CD4-positive, alpha-beta memory T cell (primary cell): ENCODE measurements around the gene IRF4. TPM values are rescaled to one million over a fixed set of nuclear protein-coding genes. Genes with fewer than 3 reads are reported as not detected.

Experiments
- CTCF ChIA-PET: fragments of 350-600 bp; sonication (Branson Sonifier 250); formaldehyde crosslinking; loops from one replicate; lab custom pipeline; 2021; ENCODE audit warnings: inconsistent platforms; ENCODE audit not compliant: partially characterized antibody; lab: Charles Lee
- POLR2A ChIA-PET: fragments of 350-600 bp; sonication (Branson Sonifier 250); formaldehyde crosslinking; loops from one replicate; lab custom pipeline; 2021; ENCODE audit not compliant: partially characterized antibody; lab: Charles Lee
- DNase-seq, 5 donors: peaks; one replicate each; pipeline versions ENCODE4 v3.0.0 to v3.0.0-alpha.2; 2020 to 2022; ENCODE audit warnings: mixed read lengths in 1 of 5
- H3K27ac ChIP-seq: one replicate; pipeline ENCODE4 v1.7.0; 2013; ENCODE audit warnings: low read depth, low read length
- H3K27me3 ChIP-seq: 2 replicates; pipeline ENCODE4 v1.7.0; 2013; ENCODE audit warnings: mild to moderate bottlenecking, low read length, moderate library complexity; ENCODE audit not compliant: insufficient read depth
- H3K36me3 ChIP-seq: 2 replicates; pipeline ENCODE4 v1.7.0; 2013; ENCODE audit warnings: mild to moderate bottlenecking, low read length, moderate library complexity; ENCODE audit not compliant: insufficient read depth
- H3K4me1 ChIP-seq: 2 replicates; pipeline ENCODE4 v1.7.0; 2013; ENCODE audit warnings: mild to moderate bottlenecking, low read length, moderate library complexity; ENCODE audit not compliant: insufficient read depth
- H3K4me3 ChIP-seq, 2 donors: one replicate each; pipeline ENCODE4 v1.7.0; 2013; ENCODE audit warnings: low read length in 2 of 2, mild to moderate bottlenecking in 1 of 2
- H3K9me3 ChIP-seq, 2 donors: one replicate each; pipeline ENCODE4 v1.7.0; 2013; ENCODE audit warnings: low read length in 2 of 2, control low read depth in 1 of 2; ENCODE audit not compliant: control insufficient read depth in 1 of 2
- H3K27ac Mint-ChIP-seq, 7 donors: one replicate each; pipeline ENCODE4 v1.8.0; 2020 to 2021; ENCODE audit warnings: mixed read lengths in 7 of 7, mild to moderate bottlenecking in 6 of 7, inconsistent platforms in 3 of 7, moderate library complexity in 3 of 7
- H3K27me3 Mint-ChIP-seq, 2 donors: one replicate each; pipeline ENCODE4 v1.8.0; 2020 to 2021; ENCODE audit warnings: mixed read lengths in 2 of 2
- H3K36me3 Mint-ChIP-seq, 2 donors: one replicate each; pipeline ENCODE4 v1.8.0; 2020 to 2021; ENCODE audit warnings: mixed read lengths in 2 of 2, inconsistent platforms in 1 of 2, mild to moderate bottlenecking in 1 of 2
- H3K4me1 Mint-ChIP-seq, 4 donors: one replicate each; pipeline ENCODE4 v1.8.0; 2020 to 2021; ENCODE audit warnings: mixed read lengths in 4 of 4, mild to moderate bottlenecking in 1 of 4
- H3K4me3 Mint-ChIP-seq, 8 donors: one replicate each; pipeline ENCODE4 v1.8.0; 2020 to 2021; ENCODE audit warnings: mixed read lengths in 8 of 8, mild to moderate bottlenecking in 7 of 8, moderate library complexity in 6 of 8, inconsistent platforms in 3 of 8
- H3K9me3 Mint-ChIP-seq, 8 donors: one replicate each; pipeline ENCODE4 v1.8.0; 2020 to 2021; ENCODE audit warnings: mixed read lengths in 8 of 8, mild to moderate bottlenecking in 5 of 8, inconsistent platforms in 3 of 8, moderate library complexity in 1 of 8
- intact Hi-C: fragments of 100-400 bp; cut with micrococcal nuclease; formaldehyde crosslinking; loops from one replicate; pipeline ENCODE4 v1.15.1; 2023
- polyA plus RNA-seq, 2 donors: library from polyadenylated mRNA; unstranded; fragments of 300-500 nt; fragmentation: Illumina TruSeq; gene quantifications; one replicate each; pipeline ENCODE4 v1.2.3, GENCODE V29; 2021
- total RNA-seq, 2 experiments: library from RNA; stranded (reverse); gene quantifications; one replicate each; pipeline ENCODE4 v1.2.3, GENCODE V29; 2021

Gene IRF4
- total and polyA plus RNA-seq, 4 experiments from 2014 or later: 2.7 to 8.6 (median 7.1) TPM

DNA sequence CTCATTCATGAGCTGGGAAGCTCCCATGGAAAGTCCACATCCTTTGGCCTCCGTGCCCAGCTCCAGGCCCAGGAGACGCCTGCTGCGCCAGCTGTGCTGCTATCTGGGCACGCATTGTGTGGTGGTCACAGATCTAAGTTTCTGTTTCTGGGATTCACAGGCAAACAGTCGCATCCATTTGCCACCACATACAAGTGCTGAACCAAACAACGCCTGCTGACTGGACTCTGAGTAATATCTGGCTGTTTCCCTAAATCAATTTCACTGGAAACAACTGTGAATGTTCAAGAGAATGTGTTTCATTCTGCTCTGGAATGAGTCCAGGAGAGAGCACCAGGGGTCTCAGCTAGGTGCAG lies 45.5 kb downstream of the IRF4 start:
- ChIA-PET CTCF (no interaction called here), POLR2A (no interaction called here)
- Histone ChIP-seq H3K27ac (no peak overlapping the region), H3K9me3 (no peaks in the 10 kb centered on the region), H3K36me3 (no peaks in the 10 kb centered on the region), H3K4me3 (no peak overlapping the region), H3K27me3 (no peaks in the 10 kb centered on the region), H3K4me1 (peaks cover 4% of the 10 kb centered on the region)
- H3K27ac Mint-ChIP-seq: no peak overlapping the region
- DNase-seq: no peak
- peaks cover 6 to 18% (median 13%) of the 10 kb centered on the region in 4 donors for H3K4me1 Mint-ChIP-seq
- H3K36me3 Mint-ChIP-seq: no peaks in the 10 kb centered on the region
- no peaks in the 10 kb centered on the region for H3K27me3 Mint-ChIP-seq
- no peak overlapping the region for H3K4me3 Mint-ChIP-seq
- intact Hi-C loops: no loop called here
- no peaks in the 10 kb centered on the region for H3K9me3 Mint-ChIP-seq

DNA sequence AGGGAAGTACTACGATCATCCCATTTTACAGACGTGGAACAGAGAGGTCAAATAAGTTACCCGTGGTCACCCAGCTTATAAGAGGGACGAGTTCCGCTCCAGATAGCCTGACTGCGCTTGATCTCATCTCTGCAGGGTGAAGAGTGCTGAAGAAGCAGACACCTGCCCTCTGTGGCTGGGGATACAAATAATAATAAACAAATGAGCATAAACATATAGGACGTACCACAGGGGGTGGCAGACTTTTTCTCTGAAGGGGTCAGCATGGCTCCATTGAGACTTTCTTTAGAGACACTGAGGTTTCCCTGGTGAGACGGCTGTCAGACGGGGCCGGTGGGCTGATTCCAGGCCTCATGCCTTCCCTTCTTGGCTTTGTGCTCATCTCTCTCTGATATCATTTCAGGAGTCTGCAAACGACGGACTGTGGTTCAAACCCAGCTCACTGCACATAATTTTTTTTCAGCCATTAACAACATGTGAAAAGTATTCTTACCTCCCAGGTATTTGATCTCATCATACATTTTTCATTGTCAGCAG lies 47.1 kb downstream of the IRF4 start:
- H3K4me1 ChIP-seq: peaks cover under 1% of the 10 kb centered on the region
- Mint-ChIP-seq H3K36me3 (no peaks in the 10 kb centered on the region), H3K9me3 (no peaks in the 10 kb centered on the region), H3K4me3 (no peak overlapping the region), H3K4me1 (peaks cover 4 to 15% (median 11%) of the 10 kb centered on the region in 4 donors), H3K27ac (no peak overlapping the region), H3K27me3 (no peaks in the 10 kb centered on the region)
- H3K36me3 ChIP-seq: no peaks in the 10 kb centered on the region
- H3K4me3 ChIP-seq: no peak overlapping the region
- no peaks in the 10 kb centered on the region for H3K9me3 ChIP-seq
- no peak for DNase-seq
- ChIA-PET POLR2A (interaction anchor here (0.6 kb wide), 1 partner anchor 173 kb away, joined by 3 read pairs; no protein-coding TSS in a partner anchor), CTCF (interaction anchor here (0.6 kb wide), 1 partner anchor 152 kb away, joined by 3 read pairs; no protein-coding TSS in a partner anchor)
- intact Hi-C loops: no loop called here
- no peak overlapping the region for H3K27ac ChIP-seq
- H3K27me3 ChIP-seq: no peaks in the 10 kb centered on the region

DNA sequence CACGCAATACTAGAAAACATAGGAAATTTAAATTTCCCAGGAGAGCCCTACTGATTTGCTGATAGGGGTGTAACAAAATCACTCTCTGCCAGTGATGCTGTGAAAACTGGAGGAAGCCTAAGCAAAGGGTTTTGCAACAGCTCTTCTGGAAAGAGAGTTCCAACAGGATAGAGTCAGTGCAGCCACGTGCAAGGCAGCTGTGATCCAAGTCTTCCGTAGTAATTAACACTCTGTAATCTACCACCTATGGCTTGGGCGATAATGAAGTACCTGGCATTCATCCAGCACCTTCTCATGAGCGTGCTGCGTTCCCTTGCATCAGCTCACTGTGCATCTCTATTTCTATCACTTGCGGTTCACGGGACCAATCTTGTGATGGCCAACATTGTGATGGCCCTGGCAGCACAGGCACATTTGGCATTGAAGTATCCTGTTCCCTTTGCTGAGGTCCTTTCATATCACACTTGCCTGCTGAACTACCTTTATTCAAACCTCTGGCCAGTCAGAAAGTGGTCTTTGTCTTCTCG lies 48.2 kb downstream of the IRF4 start:
- no peak for DNase-seq
- no peak overlapping the region for H3K4me3 Mint-ChIP-seq
- Histone ChIP-seq H3K27me3 (no peaks in the 10 kb centered on the region), H3K4me3 (no peak overlapping the region), H3K9me3 (no peaks in the 10 kb centered on the region), H3K27ac (no peak overlapping the region), H3K4me1 (peaks cover 11% of the 10 kb centered on the region), H3K36me3 (no peaks in the 10 kb centered on the region)
- ChIA-PET CTCF (no interaction called here), POLR2A (no interaction called here)
- no peaks in the 10 kb centered on the region for H3K9me3 Mint-ChIP-seq
- H3K36me3 Mint-ChIP-seq: no peaks in the 10 kb centered on the region
- H3K4me1 Mint-ChIP-seq: peaks cover 5 to 22% (median 16%) of the 10 kb centered on the region in 4 donors
- H3K27me3 Mint-ChIP-seq: no peaks in the 10 kb centered on the region
- intact Hi-C loops: no loop called here
- H3K27ac Mint-ChIP-seq: no peak overlapping the region

DNA sequence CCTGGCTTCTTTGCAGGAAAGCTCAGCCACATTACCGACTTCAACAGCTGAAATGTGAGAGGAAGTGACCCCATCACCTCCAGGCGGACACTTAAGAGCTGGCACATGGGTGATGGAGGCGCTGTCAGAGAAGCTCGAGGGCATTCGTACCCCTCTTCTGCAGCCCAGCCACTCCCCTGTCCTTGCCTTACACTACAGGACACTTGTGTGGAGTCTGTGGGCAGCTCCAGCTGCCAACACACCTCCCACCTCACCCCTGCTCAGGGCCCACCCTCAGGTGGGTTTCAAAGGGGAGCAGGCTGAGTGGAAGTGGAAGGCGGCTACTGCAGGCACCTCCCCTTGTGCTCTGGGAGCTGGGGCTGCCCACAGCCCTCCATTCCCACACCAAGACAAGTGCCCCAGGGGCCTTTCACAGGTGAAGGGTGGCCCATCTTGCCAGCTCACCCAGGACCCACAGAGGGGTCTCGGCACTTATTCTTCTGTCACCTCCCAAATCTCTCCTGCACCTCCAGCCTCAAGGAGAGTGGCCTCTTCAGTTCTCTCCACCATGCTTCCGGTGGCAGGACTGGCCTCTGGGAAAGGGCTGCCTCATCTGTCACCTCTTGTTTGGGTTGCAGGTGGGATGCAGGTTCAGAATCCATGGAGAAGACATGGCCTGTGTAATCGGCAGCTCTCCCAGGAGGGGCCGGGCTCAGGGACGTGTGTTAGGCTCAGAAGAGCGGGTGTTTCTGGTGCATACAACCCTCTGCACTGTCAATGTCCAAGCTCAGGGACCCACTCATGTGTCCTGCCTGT lies 49.8 kb downstream of the IRF4 start:
- no peak overlapping the region for H3K4me3 ChIP-seq
- H3K9me3 ChIP-seq: no peaks in the 10 kb centered on the region
- intact Hi-C loops: no loop called here
- H3K27ac ChIP-seq: no peak overlapping the region
- Mint-ChIP-seq H3K27ac (no peak overlapping the region), H3K4me3 (no peak overlapping the region), H3K27me3 (no peaks in the 10 kb centered on the region), H3K4me1 (peaks cover 17 to 30% (median 27%) of the 10 kb centered on the region in 4 donors), H3K36me3 (no peaks in the 10 kb centered on the region), H3K9me3 (no peaks in the 10 kb centered on the region)
- DNase-seq: no peak
- no peaks in the 10 kb centered on the region for H3K36me3 ChIP-seq
- CTCF ChIA-PET: no interaction called here
- H3K27me3 ChIP-seq: no peaks in the 10 kb centered on the region
- POLR2A ChIA-PET: no interaction called here
- peaks cover 27% of the 10 kb centered on the region for H3K4me1 ChIP-seq

DNA sequence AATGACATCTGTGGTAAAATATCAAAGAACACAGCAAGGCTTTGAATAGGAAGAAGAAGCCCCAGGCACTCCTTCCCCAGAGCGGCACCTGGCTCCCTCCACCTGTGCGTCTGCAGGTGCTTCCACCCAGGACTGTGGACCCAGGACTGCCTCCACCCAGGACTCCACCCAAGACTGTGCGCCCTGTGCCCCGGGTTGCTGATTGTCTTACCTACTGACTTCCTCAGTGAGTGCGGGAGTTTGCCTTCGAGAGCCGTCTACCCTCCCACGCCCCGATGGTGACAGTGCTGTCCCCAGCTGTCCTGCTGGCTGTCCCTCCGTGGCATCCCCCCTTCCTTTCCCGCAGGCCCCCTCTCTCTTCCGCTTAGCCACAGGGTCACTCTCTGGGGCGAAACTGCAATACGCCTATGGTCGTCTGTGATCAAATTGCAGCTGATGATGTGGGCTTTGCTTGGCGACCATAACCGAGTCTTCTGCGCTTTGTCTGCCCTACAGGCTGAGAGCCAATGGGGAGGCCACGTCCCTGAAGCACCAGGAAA lies 52.1 kb downstream of the IRF4 start:
- no peak overlapping the region for H3K27ac ChIP-seq
- Mint-ChIP-seq H3K36me3 (peaks cover 0 to 2% of the 10 kb centered on the region in 2 donors), H3K9me3 (no peaks in the 10 kb centered on the region), H3K4me3 (no peak overlapping the region), H3K27me3 (peaks cover 0 to 2% of the 10 kb centered on the region in 2 donors), H3K4me1 (peaks cover 33 to 52% (median 46%) of the 10 kb centered on the region in 4 donors), H3K27ac (peak overlapping the region in 2 of 7 donors; percentile 38 to 43)
- CTCF ChIA-PET: interaction anchor here (1.5 to 2.8 kb wide), 4 partner anchors 9 to 53 kb away, joined by 6 to 16 read pairs (median 6); partner anchors contain the start of gene IRF4
- intact Hi-C loops: no loop called here
- no peaks in the 10 kb centered on the region for H3K36me3 ChIP-seq
- no peaks in the 10 kb centered on the region for H3K27me3 ChIP-seq
- no peak overlapping the region for H3K4me3 ChIP-seq
- H3K4me1 ChIP-seq: peaks cover 51% of the 10 kb centered on the region
- POLR2A ChIA-PET: no interaction called here
- DNase-seq: no peak
- H3K9me3 ChIP-seq: no peaks in the 10 kb centered on the region

DNA sequence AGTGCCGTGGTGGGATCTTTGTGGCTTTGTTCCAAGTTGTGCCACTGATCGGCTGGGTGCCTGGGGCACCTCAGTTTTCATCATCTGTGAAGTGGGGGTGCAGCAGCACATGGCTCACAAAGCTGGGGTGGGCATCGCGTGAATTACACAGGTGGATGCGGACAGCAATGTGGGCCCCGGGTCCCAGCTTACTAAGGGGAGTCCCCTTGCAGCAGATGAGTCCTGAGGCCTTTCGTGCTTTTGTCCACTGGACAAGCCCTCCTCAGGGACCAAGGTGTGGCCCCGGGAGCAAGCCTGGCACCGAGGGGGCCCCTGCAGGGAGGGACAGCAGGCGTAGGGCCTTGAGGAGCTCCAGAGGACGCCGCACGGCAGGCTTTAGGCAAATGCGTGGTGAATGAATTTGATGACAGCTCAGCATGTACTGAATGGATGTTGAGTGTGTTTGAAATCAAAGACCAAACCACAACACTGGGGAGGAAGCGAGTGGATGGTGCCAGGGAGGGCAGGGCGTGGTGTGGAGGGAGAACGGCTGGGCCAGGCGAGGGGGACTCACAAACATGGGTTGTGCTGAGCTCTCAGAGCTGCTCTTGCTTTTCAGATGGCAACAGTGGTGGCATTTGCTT lies 53.2 kb downstream of the IRF4 start:
- H3K27me3 Mint-ChIP-seq: peaks cover 0 to 2% of the 10 kb centered on the region in 2 donors

More for the DNA sequence above, 53.2 kb downstream of the IRF4 start:
- CTCF ChIA-PET: interaction anchor here (1.1 to 2.8 kb wide), 10 partner anchors 10 to 256 kb away, joined by 3 to 16 read pairs (median 4); partner anchors contain the start of gene IRF4
- Histone ChIP-seq H3K4me1 (peaks cover 53% of the 10 kb centered on the region), H3K4me3 (no peak overlapping the region), H3K27me3 (no peaks in the 10 kb centered on the region), H3K9me3 (no peaks in the 10 kb centered on the region), H3K36me3 (no peaks in the 10 kb centered on the region), H3K27ac (peak overlapping the region; percentile 54)
- H3K4me1 Mint-ChIP-seq: peaks cover 33 to 54% (median 48%) of the 10 kb centered on the region in 4 donors
- H3K36me3 Mint-ChIP-seq: peaks cover 0 to 2% of the 10 kb centered on the region in 2 donors
- intact Hi-C loops: loop anchor here (1.0 to 5.0 kb wide), 4 partner anchors 30 to 257 kb away; partner anchors contain the start of gene IRF4
- POLR2A ChIA-PET: interaction anchor here (0.7 to 3.5 kb wide), 10 partner anchors 11 to 155 kb away, joined by 3 to 47 read pairs (median 9); partner anchors contain the start of gene IRF4
- peak; percentile 62 to 82 (median 72) for DNase-seq
- H3K4me3 Mint-ChIP-seq: peak overlapping the region in 7 of 8 donors; percentile 41 to 90 (median 79)
- H3K9me3 Mint-ChIP-seq: no peaks in the 10 kb centered on the region
- H3K27ac Mint-ChIP-seq: peak overlapping the region; percentile 37 to 95 (median 88)
